ENCODE measurements around the gene GALNTL6.

The GALNTL6 gene

DNA sequence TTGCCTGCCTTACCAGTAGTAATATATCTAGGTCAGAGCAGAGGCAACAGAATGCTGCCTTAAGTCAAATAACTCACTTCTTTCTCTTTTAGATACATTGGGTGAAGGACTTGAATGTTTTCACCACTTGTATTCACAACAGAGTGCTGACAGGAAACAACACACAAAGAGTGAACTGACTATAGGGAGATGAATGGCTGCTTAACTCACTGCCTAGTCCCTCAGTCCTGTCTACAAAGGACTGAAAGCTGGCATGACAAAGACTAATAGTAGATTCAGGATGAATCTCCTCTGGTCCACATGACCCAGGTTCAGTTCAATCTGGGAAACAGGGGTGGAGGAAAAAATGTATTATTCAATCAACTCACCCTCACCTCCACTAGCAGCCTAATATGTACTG is 134.2 kb downstream of the GALNTL6 start:
- no peaks in the 10 kb centered on the region for H4K20me1 ChIP-seq (ENCODE audit: low read depth, low read length)
- H3K36me3 ChIP-seq (ENCODE audit: low read length) = no peaks in the 10 kb centered on the region
- no peaks in the 10 kb centered on the region for H3K27me3 ChIP-seq (ENCODE audit: low read length)
- H3F3A ChIP-seq (ENCODE audit: insufficient read depth) = no peaks in the 10 kb centered on the region
- H2AFZ ChIP-seq (ENCODE audit: low read depth, low read length, severe bottlenecking) = no peak overlapping the region
- no peak overlapping the region for H3K9ac ChIP-seq (ENCODE audit: low read length)
- H3K9me2 ChIP-seq (replicated peaks; ENCODE audit: insufficient read depth, low read length) = no peaks in the 10 kb centered on the region
- no peak overlapping the region for H3K4me2 ChIP-seq (ENCODE audit: low read depth, low read length, poor library complexity, severe bottlenecking)
- H3K79me2 ChIP-seq (ENCODE audit: insufficient read depth, low read length) = no peaks in the 10 kb centered on the region
- H3K27ac ChIP-seq (ENCODE audit: low read depth, low read length) = no peak overlapping the region
- H3K4me3 ChIP-seq (ENCODE audit: insufficient read depth, low read length, poor library complexity, severe bottlenecking) = no peak overlapping the region
- TF ChIP-seq, protein P1, sequence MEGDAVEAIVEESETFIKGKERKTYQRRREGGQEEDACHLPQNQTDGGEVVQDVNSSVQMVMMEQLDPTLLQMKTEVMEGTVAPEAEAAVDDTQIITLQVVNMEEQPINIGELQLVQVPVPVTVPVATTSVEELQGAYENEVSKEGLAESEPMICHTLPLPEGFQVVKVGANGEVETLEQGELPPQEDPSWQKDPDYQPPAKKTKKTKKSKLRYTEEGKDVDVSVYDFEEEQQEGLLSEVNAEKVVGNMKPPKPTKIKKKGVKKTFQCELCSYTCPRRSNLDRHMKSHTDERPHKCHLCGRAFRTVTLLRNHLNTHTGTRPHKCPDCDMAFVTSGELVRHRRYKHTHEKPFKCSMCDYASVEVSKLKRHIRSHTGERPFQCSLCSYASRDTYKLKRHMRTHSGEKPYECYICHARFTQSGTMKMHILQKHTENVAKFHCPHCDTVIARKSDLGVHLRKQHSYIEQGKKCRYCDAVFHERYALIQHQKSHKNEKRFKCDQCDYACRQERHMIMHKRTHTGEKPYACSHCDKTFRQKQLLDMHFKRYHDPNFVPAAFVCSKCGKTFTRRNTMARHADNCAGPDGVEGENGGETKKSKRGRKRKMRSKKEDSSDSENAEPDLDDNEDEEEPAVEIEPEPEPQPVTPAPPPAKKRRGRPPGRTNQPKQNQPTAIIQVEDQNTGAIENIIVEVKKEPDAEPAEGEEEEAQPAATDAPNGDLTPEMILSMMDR (IDR thresholded peaks at IDR 0.05; ENCODE audit: insufficient read depth, low read length, poor library complexity, severe bottlenecking) = no peak
- no peak for TF ChIP-seq EZH2phosphoT487 (conservative IDR thresholded peaks at IDR 0.05; ENCODE audit: low read length)
- no peaks in the 10 kb centered on the region for H3K9me3 ChIP-seq (ENCODE audit: insufficient read depth, low read length)

DNA sequence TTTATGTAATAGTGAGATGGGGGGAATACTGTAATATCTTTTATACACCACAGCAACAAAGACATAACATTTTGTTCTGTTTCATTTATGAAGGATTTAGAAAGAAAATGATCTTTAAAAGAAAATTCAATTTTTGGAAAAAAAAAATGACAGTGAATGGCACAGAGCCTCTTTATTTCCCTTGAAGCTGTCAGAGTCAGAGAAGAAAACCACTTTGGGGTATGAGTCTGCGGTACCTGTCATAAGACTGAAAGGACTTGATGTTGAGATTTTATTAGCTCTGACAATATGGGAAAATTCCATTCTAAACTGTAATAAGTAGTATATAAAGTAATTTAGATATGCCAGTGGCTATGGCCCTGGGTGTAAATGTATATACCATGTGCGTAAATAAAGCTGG is 134.8 kb downstream of the GALNTL6 start:
- H3K4me2 ChIP-seq (ENCODE audit: low read depth, low read length, poor library complexity, severe bottlenecking) = no peak overlapping the region
- H3K36me3 ChIP-seq (ENCODE audit: low read length) = no peaks in the 10 kb centered on the region
- no peak overlapping the region for H2AFZ ChIP-seq (ENCODE audit: low read depth, low read length, severe bottlenecking)
- no peaks in the 10 kb centered on the region for H4K20me1 ChIP-seq (ENCODE audit: low read depth, low read length)
- no peak overlapping the region for H3K9ac ChIP-seq (ENCODE audit: low read length)
- H3K79me2 ChIP-seq (ENCODE audit: insufficient read depth, low read length) = no peaks in the 10 kb centered on the region
- H3K9me2 ChIP-seq (replicated peaks; ENCODE audit: insufficient read depth, low read length) = no peaks in the 10 kb centered on the region
- H3K27me3 ChIP-seq (ENCODE audit: low read length) = no peaks in the 10 kb centered on the region
- no peak overlapping the region for H3K4me3 ChIP-seq (ENCODE audit: insufficient read depth, low read length, poor library complexity, severe bottlenecking)
- no peaks in the 10 kb centered on the region for H3K9me3 ChIP-seq (ENCODE audit: insufficient read depth, low read length)
- no peak overlapping the region for H3K27ac ChIP-seq (ENCODE audit: low read depth, low read length)
- H3F3A ChIP-seq (ENCODE audit: insufficient read depth) = no peaks in the 10 kb centered on the region
- no peak for TF ChIP-seq EZH2phosphoT487 (conservative IDR thresholded peaks at IDR 0.05; ENCODE audit: low read length)

DNA sequence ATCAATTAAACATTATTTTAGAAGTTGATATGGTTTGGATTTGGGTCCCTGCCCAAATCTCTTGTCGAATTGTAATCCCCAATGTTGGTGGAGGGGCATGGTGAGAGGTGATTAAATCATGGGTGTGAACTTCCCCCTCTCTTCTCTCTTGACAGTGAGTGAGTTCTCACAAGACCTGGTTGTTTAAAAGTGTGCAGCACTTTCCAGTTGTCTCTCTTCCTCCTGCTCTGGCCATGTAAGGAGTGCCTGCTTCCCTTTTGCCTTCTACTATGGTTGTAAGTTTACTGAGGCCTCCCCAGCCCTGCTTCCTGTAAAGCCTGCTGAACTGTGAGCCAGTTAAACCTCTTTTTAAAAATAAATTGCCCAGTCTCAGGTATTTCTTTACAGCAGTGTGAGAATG is 141.4 kb downstream of the GALNTL6 start:
- H2AFZ ChIP-seq (ENCODE audit: low read depth, low read length, severe bottlenecking) = peak overlapping the region; percentile 69
- H3K9me3 ChIP-seq (ENCODE audit: insufficient read depth, low read length) = no peaks in the 10 kb centered on the region
- no peak overlapping the region for H3K4me3 ChIP-seq (ENCODE audit: insufficient read depth, low read length, poor library complexity, severe bottlenecking)
- no peaks in the 10 kb centered on the region for H4K20me1 ChIP-seq (ENCODE audit: low read depth, low read length)
- no peaks in the 10 kb centered on the region for H3K27me3 ChIP-seq (ENCODE audit: low read length)
- H3K9ac ChIP-seq (ENCODE audit: low read length) = no peak overlapping the region
- no peaks in the 10 kb centered on the region for H3K9me2 ChIP-seq (replicated peaks; ENCODE audit: insufficient read depth, low read length)
- no peak overlapping the region for H3K4me2 ChIP-seq (ENCODE audit: low read depth, low read length, poor library complexity, severe bottlenecking)
- no peaks in the 10 kb centered on the region for H3F3A ChIP-seq (ENCODE audit: insufficient read depth)
- H3K79me2 ChIP-seq (ENCODE audit: insufficient read depth, low read length) = no peaks in the 10 kb centered on the region
- H3K36me3 ChIP-seq (ENCODE audit: low read length) = no peaks in the 10 kb centered on the region
- no peak for TF ChIP-seq EZH2phosphoT487 (conservative IDR thresholded peaks at IDR 0.05; ENCODE audit: low read length)
- TF ChIP-seq, protein P1 (IDR thresholded peaks at IDR 0.05; ENCODE audit: insufficient read depth, low read length, poor library complexity, severe bottlenecking) = no peak
- H3K27ac ChIP-seq (ENCODE audit: low read depth, low read length) = no peak overlapping the region

DNA sequence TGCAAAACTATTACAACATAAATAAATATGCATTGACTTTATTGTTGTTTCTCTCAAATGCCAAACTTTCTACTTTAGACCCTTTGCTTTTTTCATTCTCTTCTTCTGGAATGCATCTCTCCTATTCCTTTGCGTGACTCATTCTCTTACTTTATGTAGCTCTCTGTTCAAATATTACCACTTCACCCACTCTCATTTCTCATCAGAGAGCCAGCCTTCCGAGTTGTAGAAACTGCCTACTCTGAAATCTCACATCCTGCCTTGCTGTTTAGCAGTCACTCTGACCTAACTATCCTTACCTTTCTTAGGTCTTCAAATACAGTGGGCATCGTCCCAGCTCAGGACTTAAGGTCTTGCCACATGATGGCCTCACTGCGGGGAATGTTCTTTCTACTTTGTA is 143.5 kb downstream of the GALNTL6 start:
- no peaks in the 10 kb centered on the region for H3K9me2 ChIP-seq (replicated peaks; ENCODE audit: insufficient read depth, low read length)
- no peaks in the 10 kb centered on the region for H3K36me3 ChIP-seq (ENCODE audit: low read length)
- H3K27ac ChIP-seq (ENCODE audit: low read depth, low read length) = no peak overlapping the region
- peak overlapping the region; percentile 19 for H2AFZ ChIP-seq (ENCODE audit: low read depth, low read length, severe bottlenecking)
- no peaks in the 10 kb centered on the region for H3K79me2 ChIP-seq (ENCODE audit: insufficient read depth, low read length)
- H3K9me3 ChIP-seq (ENCODE audit: insufficient read depth, low read length) = no peaks in the 10 kb centered on the region
- H3K27me3 ChIP-seq (ENCODE audit: low read length) = no peaks in the 10 kb centered on the region
- no peak overlapping the region for H3K4me2 ChIP-seq (ENCODE audit: low read depth, low read length, poor library complexity, severe bottlenecking)
- no peak overlapping the region for H3K9ac ChIP-seq (ENCODE audit: low read length)
- TF ChIP-seq EZH2phosphoT487 (conservative IDR thresholded peaks at IDR 0.05; ENCODE audit: low read length) = no peak
- TF ChIP-seq, protein P1 (IDR thresholded peaks at IDR 0.05; ENCODE audit: insufficient read depth, low read length, poor library complexity, severe bottlenecking) = no peak
- H3F3A ChIP-seq (ENCODE audit: insufficient read depth) = no peaks in the 10 kb centered on the region
- no peak overlapping the region for H3K4me3 ChIP-seq (ENCODE audit: insufficient read depth, low read length, poor library complexity, severe bottlenecking)
- H4K20me1 ChIP-seq (ENCODE audit: low read depth, low read length) = no peaks in the 10 kb centered on the region
